ENCODE measurements around the gene ZNF561.
"Not testable (repeated sequence)": the region's sequence is repeated elsewhere in the genome, so short reads cannot be mapped to it uniquely, and the experiment has no call there.

Gene ZNF561

GRCh38 chr19:9621156-9622037, at the start of gene ZNF561:
TSS of gene ZNF561 (minus strand) at chr19:9621232. CDS start at chr19:9619456, 1,776 bp downstream.
- peak; percentile 76 for DNase-seq

GRCh38 chr19:9668544-9668943, 47.5 kb upstream of the ZNF561 start:
- no peak for DNase-seq

- DNase-seq, result no peak
These were observed 46.9 kb upstream of the ZNF561 start for GRCh38 chr19:9667898-9668297.

GRCh38 chr19:9658769-9659168, 37.7 kb upstream of the ZNF561 start:
- no peak for DNase-seq

- not testable (repeated sequence) for DNase-seq
These were observed 32.1 kb upstream of the ZNF561 start for GRCh38 chr19:9653066-9653555.

GRCh38 chr19:9651464-9651863, 30.4 kb upstream of the ZNF561 start:
- not testable (repeated sequence) for DNase-seq

- DNase-seq, result no peak
These were observed 29.3 kb upstream of the ZNF561 start for GRCh38 chr19:9650345-9650744.

- DNase-seq, result no peak
These were observed 24.4 kb upstream of the ZNF561 start for GRCh38 chr19:9645472-9645871.

- DNase-seq, result no peak
These were observed 23.4 kb upstream of the ZNF561 start for GRCh38 chr19:9644472-9644871.

- no peak for DNase-seq
These were observed 20.8 kb upstream of the ZNF561 start for GRCh38 chr19:9641810-9642209.

GRCh38 chr19:9640956-9641355, 19.9 kb upstream of the ZNF561 start:
- DNase-seq, result no peak

GRCh38 chr19:9636018-9636417, 15.0 kb upstream of the ZNF561 start:
- DNase-seq, result no peak

- DNase-seq, result no peak
These were observed 6.8 kb upstream of the ZNF561 start for GRCh38 chr19:9627856-9628255.

- no peak for DNase-seq
These were observed 1.5 kb upstream of the ZNF561 start for GRCh38 chr19:9622531-9622930.

GRCh38 chr19:9620842-9621155, 233 bp downstream of the ZNF561 start:
- no peak for DNase-seq

GRCh38 chr19:9615844-9616243, 5.2 kb downstream of the ZNF561 start:
- no peak for DNase-seq

- no peak for DNase-seq
These were observed 10.4 kb downstream of the ZNF561 start for GRCh38 chr19:9610484-9611113.

GRCh38 chr19:9608912-9609311, 12.1 kb downstream of the ZNF561 start:
- DNase-seq, result no peak

- peak; percentile 46 for DNase-seq
These were observed 24.0 kb downstream of the ZNF561 start for GRCh38 chr19:9597027-9597426.

- peak; percentile 24 for DNase-seq
These were observed 34.3 kb downstream of the ZNF561 start for GRCh38 chr19:9586764-9587163.

GRCh38 chr19:9584073-9584833, 36.8 kb downstream of the ZNF561 start, which contains the start of gene ZNF121:
TSS of gene ZNF121 (minus strand) at chr19:9584504. CDS start at chr19:9568097, 16,407 bp downstream.
- peak; percentile 53 for DNase-seq

- DNase-seq, result not testable (repeated sequence)
These were observed 38.8 kb downstream of the ZNF561 start for GRCh38 chr19:9582081-9582725.

- no peak for DNase-seq
These were observed 40.3 kb downstream of the ZNF561 start for GRCh38 chr19:9580728-9581127.
